GM12878 (cell line): ENCODE measurements around the gene TMEM225B. TPM values are rescaled to one million over a fixed set of nuclear protein-coding genes. Genes with fewer than 3 reads are reported as not detected.

ENCODE experiments used
- ATAC-seq: fragments of 200-7000 bp; cut with Tn5 transposase; 3 replicates; pipeline ENCODE4 v1.9.1; 2020; ENCODE audit warnings: mild to moderate bottlenecking, moderate library complexity
- BruUV-seq: library from RNA; stranded (reverse); fragments of 400-500 nt; replicated peaks from 2 replicates; lab custom pipeline; 2021; lab: Mats Ljungman, UMichigan
- CTCF ChIA-PET: fragments of 300-600 bp; sonication (Branson Sonifier 250); formaldehyde crosslinking; extraction: SDS; loops from one replicate; lab custom pipeline; 2021; ENCODE audit warnings: inconsistent platforms; lab: Yijun Ruan, JAX
- POLR2A ChIA-PET: fragments of 350-600 bp; formaldehyde crosslinking; extraction: SDS; loops from one replicate; lab custom pipeline; 2021; ENCODE audit warnings: inconsistent platforms; lab: Charles Lee
- RAD21 ChIA-PET: fragments of 300-600 bp; sonication (Branson Sonifier 250); formaldehyde crosslinking; loops from one replicate; lab custom pipeline; 2023; ENCODE audit warnings: antibody characterized with exemption; ENCODE audit not compliant: unreplicated experiment; lab: Charles Lee
- SMC1A ChIA-PET: fragments of 300-600 bp; sonication (Branson Sonifier 250); formaldehyde crosslinking; loops from one replicate; lab custom pipeline; 2023; ENCODE audit not compliant: unreplicated experiment, uncharacterized antibody; lab: Charles Lee
- DNase-seq: peaks from one replicate; pipeline ENCODE4 v3.0.0-alpha.2; 2011; ENCODE audit warnings: low read depth, low spot score
- FAIRE-seq: peaks from 3 replicates; lab custom pipeline; 2011; peaks lifted over from hg19 to GRCh38; lab: Jason Lieb, UNC
- H2AFZ ChIP-seq: 2 replicates; pipeline ENCODE4 v1.6.0; 2011; ENCODE audit warnings: low read depth, low read length, control low read depth; ENCODE audit not compliant: control insufficient read depth
- H3K27ac ChIP-seq: 2 replicates; pipeline ENCODE4 v1.5.1; 2011; ENCODE audit warnings: control low read depth; ENCODE audit not compliant: control insufficient read depth, insufficient read depth
- H3K27me3 ChIP-seq, 2 experiments: replicated peaks in 1 of 2; 2 replicates each; pipeline versions ENCODE4 v1.6.0 to v1.6.1; 2011; ENCODE audit warnings: low read length in 1 of 2; ENCODE audit not compliant: control insufficient read depth in 2 of 2, insufficient read depth in 2 of 2
- H3K36me3 ChIP-seq, 2 experiments: 2 replicates each; pipeline ENCODE4 v1.5.1; 2011; ENCODE audit warnings: low read length in 1 of 2; ENCODE audit not compliant: control insufficient read depth in 2 of 2, insufficient read depth in 2 of 2
- H3K4me1 ChIP-seq: 2 replicates; pipeline ENCODE4 v1.6.1; 2011; ENCODE audit warnings: mild to moderate bottlenecking, low read length, moderate library complexity, mixed read lengths; ENCODE audit not compliant: control insufficient read depth, insufficient read depth
- H3K4me2 ChIP-seq: 2 replicates; pipeline ENCODE4 v1.6.0; 2011; ENCODE audit warnings: control low read depth; ENCODE audit not compliant: control insufficient read depth, insufficient read depth
- H3K4me3 ChIP-seq: fragments of 200-600 bp; sonication (generic); 2 replicates; pipeline ENCODE4 v1.5.1; 2016
- H3K79me2 ChIP-seq: 2 replicates; pipeline ENCODE4 v1.6.0; 2011; ENCODE audit warnings: low read length; ENCODE audit not compliant: control insufficient read depth, insufficient read depth
- H3K9ac ChIP-seq: 2 replicates; pipeline ENCODE4 v1.8.0; 2011; ENCODE audit warnings: low read length, control low read depth, mixed read lengths; ENCODE audit not compliant: control insufficient read depth, insufficient read depth
- H3K9me3 ChIP-seq: replicated peaks from 3 replicates; pipeline ENCODE4 v1.5.1; 2011; ENCODE audit warnings: mild to moderate bottlenecking, low read length; ENCODE audit not compliant: control insufficient read depth, insufficient read depth
- H4K20me1 ChIP-seq: 2 replicates; pipeline ENCODE4 v1.6.0; 2011; ENCODE audit not compliant: control insufficient read depth, insufficient read depth
- ASH2L ChIP-seq: fragments of 300-600, 200-600 bp; sonication (generic); IDR thresholded peaks from 2 replicates; pipeline ENCODE4 v1.6.1; 2017; ENCODE audit warnings: low read depth, mild to moderate bottlenecking, borderline replicate concordance
- BMI1 ChIP-seq: fragments of 450-650 bp; IDR thresholded peaks from 2 replicates; pipeline ENCODE4 v1.6.1; 2016; ENCODE audit warnings: mild to moderate bottlenecking, moderate library complexity, borderline replicate concordance
- EGR1 ChIP-seq, 2 experiments: IDR thresholded peaks; 1 replicate in 1 of 2; 2 replicates in 1 of 2; pipeline ENCODE4 v1.6.1; 2011 to 2012; ENCODE audit warnings: low read depth in 2 of 2, low read length in 2 of 2, borderline replicate concordance in 1 of 2, mild to moderate bottlenecking in 1 of 2, moderate library complexity in 1 of 2
- FOXK2 ChIP-seq: fragments of 450-650 bp; IDR thresholded peaks from 2 replicates; pipeline ENCODE4 v1.6.1; 2017; ENCODE audit warnings: mild to moderate bottlenecking, moderate library complexity
- HDAC2 ChIP-seq: fragments of 200-600 bp; sonication (generic); IDR thresholded peaks from 2 replicates; pipeline ENCODE4 v1.6.1; 2017
- KAT2A ChIP-seq: conservative IDR thresholded peaks from 2 replicates; pipeline ENCODE4 v1.6.1; 2011; ENCODE audit warnings: low read depth, low read length; ENCODE audit not compliant: control insufficient read depth
- KLF5 ChIP-seq: fragments of 450-650 bp; IDR thresholded peaks from 2 replicates; pipeline ENCODE4 v1.6.1; 2014; ENCODE audit warnings: mild to moderate bottlenecking; ENCODE audit not compliant: partially characterized antibody
- MEF2A ChIP-seq: IDR thresholded peaks from 2 replicates; pipeline ENCODE4 v1.6.1; 2011; ENCODE audit warnings: low read depth, mild to moderate bottlenecking, low read length, moderate library complexity; ENCODE audit not compliant: insufficient read depth
- NFYA ChIP-seq: IDR thresholded peaks from 2 replicates; pipeline ENCODE4 v1.6.1; 2011; ENCODE audit warnings: low read depth, mild to moderate bottlenecking, low read length, improper control_type of control experiment, borderline replicate concordance
- YBX1 ChIP-seq: fragments of 450-650 bp; IDR thresholded peaks from 2 replicates; pipeline ENCODE4 v1.6.1; 2016; ENCODE audit warnings: antibody characterized with exemption
- ZNF24 ChIP-seq: fragments of 450-650 bp; IDR thresholded peaks from 2 replicates; pipeline ENCODE4 v1.6.1; 2017; ENCODE audit warnings: antibody characterized with exemption, mild to moderate bottlenecking
- ZNF384 ChIP-seq: IDR thresholded peaks from 2 replicates; pipeline ENCODE4 v1.6.1; 2012; ENCODE audit warnings: low read depth, mild to moderate bottlenecking, low read length, improper control_type of control experiment, borderline replicate concordance
- WGBS: methylation state at CpG from one replicate; pipeline ENCODE4 v1.1.6; 2016; ENCODE audit warnings: low lambda C conversion rate; ENCODE audit not compliant: insufficient replicate concordance, insufficient coverage; ENCODE audit errors: missing lambda C conversion rate; 5-methylcytosine and 5-hydroxymethylcytosine counted together
- in situ Hi-C: fragments of 300-500 bp; cut with MboI; formaldehyde crosslinking; loops from 9 replicates; pipeline ENCODE4 v1.14.3; 2018; ENCODE audit warnings: mixed read lengths
- intact Hi-C: fragments of 100-400 bp; cut with micrococcal nuclease; formaldehyde crosslinking; loops from one replicate; pipeline ENCODE4 v1.14.2; 2022; ENCODE audit not compliant: unreplicated experiment
- polyA plus RNA-seq, 11 experiments: library from polyadenylated mRNA; depleted of rRNA in 4 of 11; unstranded in 6 of 11; stranded (reverse) in 5 of 11; fragments of >200 nt; fragmentation: Nextera tagmentation in 4 of 11; fragmentation: Illumina TruSeq in 1 of 11; extraction: Ambion mirVana in 4 of 11; extraction: Trizol in 1 of 11; gene quantifications; 1 replicate in 1 of 11; 2 replicates in 10 of 11; pipeline versions ENCODE4 v1.2.1 to v1.2.3, GENCODE V29; 2011 to 2016; ENCODE audit warnings: inconsistent platforms in 2 of 11, missing spikeins in 2 of 11, low read depth in 1 of 11
- total RNA-seq, 4 experiments: library from RNA; depleted of rRNA in 3 of 4; stranded (reverse); fragments of >200 nt in 3 of 4; fragmentation: Illumina TruSeq in 1 of 4; extraction: Trizol in 1 of 4; gene quantifications; 2 replicates each; pipeline versions ENCODE4 v1.2.1 to v1.2.3, GENCODE V29; 2013 to 2021

Gene TMEM225B
- total and polyA plus RNA-seq, 10 of the 15 experiments (the other 5 are each of a cell fraction or from before 2014, with no cell fraction given): 0.22 to 1.9 (median 0.43) TPM

DNA sequence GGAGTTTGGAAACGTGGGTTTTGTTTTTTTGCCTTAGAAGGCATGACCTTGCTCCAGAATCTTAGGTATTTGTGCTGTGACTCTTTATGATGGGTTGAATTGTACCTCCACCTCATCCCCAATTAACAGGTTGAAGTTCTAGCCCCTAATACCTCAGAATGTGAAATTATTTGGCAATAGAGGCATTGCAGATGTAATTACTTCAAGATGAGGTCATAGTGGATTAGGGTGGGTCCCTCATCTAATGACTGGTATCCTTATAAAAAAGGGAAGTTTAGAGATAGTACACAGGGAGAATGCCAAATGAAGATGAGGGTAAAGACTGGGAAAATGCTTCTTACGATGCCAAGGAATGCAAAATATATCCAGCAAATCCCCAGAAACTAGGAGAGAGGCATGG lies 43.1 kb upstream of the TMEM225B start:
- Histone ChIP-seq H3K27ac (no peak overlapping the region), H3K4me1 (0 out of 2 replicates have a peak, but pooled peaks cover 3% of the 10 kb centered on the region), H3K9ac (no peak overlapping the region), H3K36me3 (peaks cover 0 to 10% of the 10 kb centered on the region in 2 experiments; a peak in 2 of 4 replicates), H3K4me3 (no peak overlapping the region), H2AFZ (no peak overlapping the region), H3K9me3 (no peaks in the 10 kb centered on the region), H3K79me2 (peaks cover 47% of the 10 kb centered on the region), H3K4me2 (no peak overlapping the region), H4K20me1 (no peaks in the 10 kb centered on the region), H3K27me3 (no peaks in the 10 kb centered on the region)
- intact Hi-C loops (no loop called here), in situ Hi-C loops (no loop called here)
- FAIRE-seq: no peak
- TF ChIP-seq ASH2L (no peak), KLF5 (no peak), MEF2A (no peak), ZNF24 (no peak), KAT2A (no peak), NFYA (no peak), YBX1 (no peak), FOXK2 (no peak), BMI1 (no peak), EGR1 (IDR thresholded peaks at IDR 0.05; ENCODE audit: borderline replicate concordance in 1 of 2, low read depth in 2 of 2, low read length in 2 of 2) (no peak), ZNF384 (no peak), HDAC2 (no peak)
- ChIA-PET RAD21 (no interaction called here), CTCF (no interaction called here), POLR2A (no interaction called here), SMC1A (no interaction called here)
- BruUV-seq: no TSS peak
- no peak for DNase-seq
- ATAC-seq: no peak
- WGBS: 68% methylated on average over 2 of the region's 2 CpGs
